Activated naive CD4-positive, alpha-beta T cell treated with anti-CD3 and anti-CD28 coated beads, Interleukin-2, amount 50 U/mL, for 16 hours (primary cell): ENCODE data around the gene ARID5B.

Source experiments
- DNase-seq: peaks from one replicate; pipeline ENCODE4 v3.0.0-alpha.2; 2020

Gene ARID5B

DNA sequence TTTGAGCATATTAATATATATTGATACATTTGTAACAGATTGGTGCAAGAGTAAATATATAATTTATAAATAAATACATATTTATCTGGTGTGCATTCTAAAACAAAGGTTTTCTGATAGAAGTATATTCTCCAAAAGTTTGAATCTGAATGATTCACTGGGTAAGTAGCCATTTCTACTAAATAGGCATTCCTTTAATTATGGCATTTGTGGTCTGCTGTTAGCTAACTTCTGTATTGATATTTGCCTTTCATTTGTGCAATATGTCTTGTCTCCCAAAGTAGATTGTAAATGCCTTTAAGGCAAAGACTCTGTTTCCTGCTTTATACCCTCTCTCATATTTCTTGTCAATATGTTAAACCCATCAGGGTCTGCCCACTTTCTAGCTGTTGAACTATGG, 11.1 kb upstream of the ARID5B start:
- DNase-seq: no peak

DNA sequence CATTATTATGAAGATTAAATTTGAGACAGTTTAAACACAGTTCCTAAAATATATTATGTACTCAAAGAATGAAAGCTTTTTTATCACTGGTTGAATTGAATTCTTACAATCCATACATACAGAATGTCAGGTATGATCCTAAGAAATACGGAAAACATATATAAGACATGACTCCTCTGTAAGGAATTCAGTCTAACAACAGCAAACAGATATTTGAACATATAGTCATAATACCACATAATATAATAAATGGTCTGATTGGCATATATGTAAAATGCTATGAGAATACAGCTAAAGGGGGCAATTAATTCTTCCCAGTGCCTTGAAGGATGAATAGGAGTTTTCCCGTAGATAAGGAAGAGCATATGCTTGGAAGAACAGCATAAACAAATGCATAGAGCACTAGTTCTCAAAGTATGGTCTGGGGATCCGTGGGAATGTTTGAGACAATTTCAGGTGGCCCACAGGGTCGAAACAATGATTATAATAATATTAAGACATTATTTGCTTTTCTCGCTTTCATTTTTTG, 10.6 kb upstream of the ARID5B start:
- no peak for DNase-seq

DNA sequence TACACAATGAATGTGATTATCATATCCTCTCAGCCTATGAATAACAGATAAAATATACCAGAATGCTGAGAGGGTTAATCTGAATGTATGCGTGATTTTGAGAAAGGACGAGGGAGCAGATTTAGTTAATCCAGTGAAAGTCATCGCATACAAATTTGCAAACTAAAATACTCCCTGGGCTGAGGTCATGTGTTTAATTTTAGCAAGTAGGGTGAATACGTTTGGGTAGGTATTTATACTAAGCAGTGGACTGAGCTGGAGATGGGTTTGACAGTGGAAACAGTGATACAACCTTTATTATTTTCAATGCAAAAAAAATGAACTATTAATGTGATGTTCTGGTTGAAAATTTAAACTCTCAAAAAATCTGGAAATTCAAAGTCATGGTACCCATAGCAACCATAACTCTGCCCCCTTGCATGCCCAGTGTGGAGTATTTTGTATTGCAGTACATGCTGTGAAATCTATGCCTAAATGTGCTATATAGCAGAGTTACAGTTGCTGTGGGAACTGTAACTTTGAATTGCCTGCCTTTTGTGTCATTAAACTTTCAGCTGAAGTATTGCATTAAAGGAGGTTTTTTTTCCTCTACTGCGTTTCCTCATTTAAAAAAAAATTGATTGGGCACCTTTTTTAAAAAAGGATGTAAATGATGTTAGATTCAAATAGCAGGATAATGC, 9.5 kb upstream of the ARID5B start:
- DNase-seq: no peak

DNA sequence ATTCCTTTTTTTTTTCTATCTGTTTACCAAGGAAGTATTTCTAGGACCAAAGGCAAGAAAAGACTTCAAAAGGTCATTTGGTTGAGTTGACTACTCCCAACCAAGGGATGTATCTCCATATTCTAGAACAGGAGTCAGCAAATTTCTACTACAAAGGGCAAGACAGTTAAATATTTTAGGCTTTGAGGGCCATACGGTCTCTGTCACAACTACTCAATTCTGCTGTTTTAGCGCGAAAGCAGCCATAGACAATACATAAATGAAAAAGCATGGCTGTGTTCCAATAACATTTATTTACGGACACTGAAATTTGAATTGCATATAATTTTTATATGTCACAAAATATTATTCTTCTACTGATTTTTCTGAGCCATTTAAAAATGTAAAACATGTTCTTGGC, 8.5 kb upstream of the ARID5B start:
- no peak for DNase-seq

DNA sequence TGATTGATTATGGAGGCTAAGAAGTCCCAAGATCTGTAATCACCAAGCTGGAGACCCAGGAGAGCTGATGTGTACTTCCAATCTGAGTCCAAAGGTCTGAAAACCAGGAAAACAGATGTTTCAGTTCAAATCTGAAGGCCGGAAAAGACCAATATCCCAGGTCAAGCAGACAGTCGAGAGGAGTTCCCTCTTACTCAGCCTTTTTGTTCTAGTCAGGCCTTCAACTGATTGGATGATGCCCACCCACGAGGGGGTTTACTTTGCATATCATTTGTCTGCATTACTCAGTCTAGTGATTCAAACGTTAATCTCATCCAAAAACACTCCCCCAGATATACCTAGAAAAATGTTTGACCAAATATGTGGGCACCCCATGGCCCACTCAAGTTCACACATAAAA, 7.4 kb upstream of the ARID5B start:
- DNase-seq: peak; percentile 19

DNA sequence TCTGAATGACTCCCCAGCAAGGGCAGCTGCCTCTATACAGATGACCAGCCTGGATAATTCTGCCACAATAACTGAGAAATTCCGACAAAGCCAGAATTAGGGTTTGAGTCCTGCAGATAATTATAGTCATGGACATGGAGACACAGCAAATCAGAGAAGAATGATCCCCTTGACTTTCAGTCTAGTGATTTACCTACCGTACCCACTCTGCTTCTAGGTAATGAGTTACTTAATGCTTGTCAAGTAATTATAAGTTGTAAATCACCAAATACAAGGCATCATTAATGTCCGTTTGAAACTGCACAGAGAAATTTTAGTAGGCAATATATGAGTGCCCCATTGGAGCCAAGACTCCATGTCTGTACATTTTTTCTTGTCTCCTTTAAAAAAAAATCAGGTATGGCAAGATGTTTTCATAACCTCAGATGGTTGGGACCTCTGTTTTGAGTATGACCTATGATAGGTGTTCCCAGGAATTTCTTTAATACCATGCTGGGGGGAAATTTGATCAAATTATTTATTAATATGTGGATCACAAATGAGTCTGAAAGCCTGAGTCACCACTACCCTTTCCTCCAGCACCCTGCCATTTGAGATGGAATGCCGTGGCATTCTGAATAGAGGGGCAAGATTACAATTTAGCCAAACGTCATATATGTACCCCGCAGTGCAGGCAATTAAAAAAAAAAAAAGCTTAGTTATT, 5.5 kb upstream of the ARID5B start:
- no peak for DNase-seq

DNA sequence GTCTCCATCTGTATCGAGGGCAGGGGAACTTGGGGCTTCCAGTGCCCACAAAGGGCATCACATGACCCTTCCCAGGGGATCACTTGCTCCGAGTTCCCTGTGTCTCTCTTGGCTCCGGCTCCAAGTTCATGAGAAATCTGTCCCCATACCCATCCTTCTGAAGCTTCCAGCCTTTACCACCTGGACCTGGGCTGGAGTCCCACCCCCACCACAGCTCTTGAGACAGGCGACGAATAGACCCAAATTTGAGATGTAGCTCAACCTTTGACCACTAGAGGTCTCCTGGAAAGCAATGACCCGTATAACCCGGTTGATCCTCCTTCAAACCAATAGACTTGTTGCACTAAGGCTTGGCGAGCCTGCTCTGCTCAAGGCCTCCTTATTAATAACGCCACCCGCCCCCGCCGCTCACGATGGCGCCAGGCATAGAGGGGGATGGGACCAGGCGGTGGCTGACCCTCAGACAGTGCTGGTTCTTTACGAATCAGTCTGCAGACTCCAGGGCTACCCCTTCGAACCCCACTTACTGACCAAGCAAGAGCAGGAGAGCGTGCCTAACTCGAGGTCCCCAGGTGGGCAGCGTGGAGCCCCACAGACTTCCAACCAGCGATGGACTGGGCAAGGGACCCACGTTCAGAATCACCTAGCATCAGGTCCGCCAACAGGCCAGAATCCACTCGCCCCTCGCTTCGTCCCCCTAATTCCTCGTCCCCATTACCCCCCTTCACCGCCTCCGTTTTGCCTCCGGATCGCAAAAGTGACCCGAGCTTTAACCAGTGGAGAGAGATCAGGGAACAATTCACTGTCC, 4.4 kb upstream of the ARID5B start:
- peak; percentile 46 for DNase-seq

DNA sequence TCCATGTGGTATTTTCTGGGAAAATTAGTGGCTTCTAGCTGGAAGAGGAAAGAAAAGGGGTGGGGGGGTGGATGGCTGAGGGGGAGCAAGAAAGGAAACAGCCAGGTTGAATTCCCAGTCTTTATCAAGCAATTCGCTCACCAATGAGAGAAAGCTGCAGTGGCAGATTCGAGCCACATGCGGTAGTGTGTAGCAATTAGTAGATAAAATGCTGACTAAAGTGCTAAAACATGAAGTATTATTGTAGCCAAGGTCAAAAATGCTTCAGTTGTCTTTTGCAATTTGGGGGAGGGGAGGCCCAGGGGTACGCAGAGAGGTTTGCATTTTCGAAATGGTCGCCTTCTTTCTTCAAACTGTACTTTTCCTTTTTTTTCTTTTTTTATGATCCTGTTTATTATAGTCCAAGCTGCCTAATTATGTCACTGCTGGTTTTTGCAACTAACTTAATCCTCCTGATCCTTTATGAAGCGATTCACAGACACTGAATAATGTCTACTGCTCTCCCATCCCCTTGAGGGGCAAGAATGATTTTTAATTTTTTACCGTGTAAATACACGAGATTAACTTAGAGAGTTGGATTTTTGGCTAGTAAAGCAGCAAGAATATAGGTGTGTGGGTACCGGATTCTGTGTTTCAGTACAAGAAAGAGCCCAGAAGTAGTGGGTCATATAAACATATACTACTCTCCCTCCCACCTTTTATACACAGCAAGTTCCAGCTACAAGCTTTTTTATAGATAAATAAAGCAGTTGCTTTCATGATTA, 3.6 kb upstream of the ARID5B start:
- peak; percentile 22 for DNase-seq

DNA sequence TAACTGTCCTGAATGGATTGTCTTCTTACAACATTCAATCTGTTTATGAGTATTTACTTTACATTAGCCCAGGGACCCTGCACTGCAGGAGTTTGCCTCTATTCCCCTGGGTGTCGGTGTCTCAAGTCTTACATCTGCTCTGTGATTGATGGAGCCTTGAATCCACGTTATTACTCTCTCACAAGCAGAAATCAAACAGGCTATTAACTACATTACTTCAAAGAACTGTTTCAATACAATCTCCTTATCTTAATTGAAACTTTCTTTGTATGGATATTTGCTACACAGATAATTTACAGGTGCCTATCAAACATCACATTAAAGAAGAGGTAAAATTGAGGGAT, 3.1 kb upstream of the ARID5B start:
- no peak for DNase-seq

DNA sequence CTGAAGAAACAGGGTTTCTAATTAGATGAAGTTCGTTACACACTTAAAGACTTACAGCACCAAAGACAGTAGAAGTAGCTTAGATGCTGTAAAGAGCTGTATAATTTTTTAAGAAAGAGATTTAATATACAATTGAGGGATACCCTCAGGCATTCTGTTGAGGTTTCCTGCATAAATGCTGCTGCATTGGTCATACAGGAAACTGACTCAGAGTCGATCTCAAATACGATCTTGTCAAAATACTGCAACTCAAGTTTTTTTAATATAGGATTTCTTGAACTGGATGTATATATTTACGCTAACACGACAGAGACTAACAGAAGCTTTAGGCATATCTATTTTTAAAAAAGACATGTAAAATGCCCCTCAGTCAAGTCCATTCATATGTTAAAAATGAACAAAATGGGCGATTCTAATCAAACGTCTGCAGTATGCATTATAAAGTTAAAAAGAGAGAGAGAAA, 2.4 kb upstream of the ARID5B start:
- DNase-seq: no peak

DNA sequence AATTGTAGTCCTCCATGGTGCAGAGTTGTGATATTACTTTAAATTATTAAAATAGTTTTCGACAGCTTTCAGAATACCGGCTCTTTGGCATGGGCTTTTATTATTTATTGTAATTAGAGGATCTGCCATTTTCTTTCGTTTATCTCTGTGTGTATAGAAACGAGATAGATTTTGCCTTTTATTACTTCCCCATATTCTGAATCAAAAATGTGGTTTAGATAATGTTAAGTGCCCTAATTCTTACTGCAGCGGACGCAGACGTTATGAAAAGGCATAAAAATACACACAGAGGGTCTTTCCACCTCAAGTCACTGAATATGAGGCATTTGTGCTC, 1.9 kb upstream of the ARID5B start:
- DNase-seq: no peak

DNA sequence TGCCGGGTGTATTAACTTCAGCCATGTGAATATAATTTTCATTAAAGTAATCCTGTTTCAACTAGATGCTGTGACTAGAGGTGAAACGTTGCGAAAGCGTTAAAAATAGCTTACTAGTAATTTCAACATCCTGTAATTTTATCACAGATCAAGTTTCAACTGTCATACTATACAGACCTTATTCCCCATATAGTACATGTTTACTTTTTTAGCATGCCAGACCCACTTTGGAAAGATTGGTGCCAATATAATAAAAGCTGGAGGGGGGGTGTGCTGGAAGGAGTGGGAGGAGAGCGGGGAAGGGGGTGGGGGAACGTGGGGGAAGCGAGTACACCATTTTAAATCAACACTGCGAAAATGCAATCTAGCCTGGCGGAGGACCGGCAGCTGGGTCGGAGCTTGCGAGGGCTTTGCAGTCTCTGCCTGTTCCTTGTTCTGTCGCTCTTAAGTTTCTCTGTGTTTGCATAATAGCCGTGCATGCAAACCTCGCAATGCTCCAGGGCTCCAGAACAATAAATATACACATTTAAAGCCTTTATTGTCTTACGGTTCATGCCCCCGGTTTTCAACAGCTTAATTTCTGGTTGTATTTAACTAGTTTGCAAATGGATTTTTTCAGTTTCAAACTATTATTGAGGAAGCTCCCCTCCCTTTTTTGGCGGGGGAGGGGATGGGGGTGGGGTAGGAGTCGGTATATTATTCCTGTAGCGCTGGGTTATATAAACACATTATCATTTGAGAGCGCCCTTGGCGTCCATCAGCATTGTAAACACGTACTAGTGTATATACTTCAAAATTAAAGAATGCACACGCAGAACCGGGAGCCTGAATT, 1.3 kb upstream of the ARID5B start:
- peak; percentile 65 for DNase-seq

DNA sequence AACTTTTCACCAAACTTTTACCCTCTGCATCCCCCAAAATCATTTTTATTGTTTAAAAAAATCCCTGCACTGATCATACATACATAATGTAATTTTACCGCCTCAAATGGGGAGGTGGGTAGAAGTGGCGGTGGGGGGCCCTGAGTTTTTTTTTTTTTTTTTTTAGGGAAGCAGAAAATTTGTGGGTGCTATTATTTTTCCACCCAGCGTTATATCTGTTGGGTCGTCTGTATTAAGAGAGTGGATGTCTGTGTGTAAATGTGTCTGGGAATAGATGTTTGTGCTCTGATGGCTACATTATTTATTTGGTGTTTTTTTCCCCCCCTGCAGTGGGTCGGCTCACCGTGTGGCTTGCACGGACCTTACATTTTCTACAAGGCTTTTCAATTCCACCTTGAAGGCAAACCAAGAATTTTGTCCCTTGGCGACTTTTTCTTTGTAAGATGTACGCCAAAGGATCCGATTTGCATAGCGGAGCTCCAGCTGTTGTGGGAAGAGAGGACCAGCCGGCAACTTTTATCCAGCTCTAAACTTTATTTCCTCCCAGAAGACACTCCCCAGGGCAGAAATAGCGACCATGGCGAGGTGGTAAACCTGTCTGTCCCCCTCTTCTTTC, 438 bp downstream of the ARID5B start:
- peak; percentile 12 for DNase-seq

DNA sequence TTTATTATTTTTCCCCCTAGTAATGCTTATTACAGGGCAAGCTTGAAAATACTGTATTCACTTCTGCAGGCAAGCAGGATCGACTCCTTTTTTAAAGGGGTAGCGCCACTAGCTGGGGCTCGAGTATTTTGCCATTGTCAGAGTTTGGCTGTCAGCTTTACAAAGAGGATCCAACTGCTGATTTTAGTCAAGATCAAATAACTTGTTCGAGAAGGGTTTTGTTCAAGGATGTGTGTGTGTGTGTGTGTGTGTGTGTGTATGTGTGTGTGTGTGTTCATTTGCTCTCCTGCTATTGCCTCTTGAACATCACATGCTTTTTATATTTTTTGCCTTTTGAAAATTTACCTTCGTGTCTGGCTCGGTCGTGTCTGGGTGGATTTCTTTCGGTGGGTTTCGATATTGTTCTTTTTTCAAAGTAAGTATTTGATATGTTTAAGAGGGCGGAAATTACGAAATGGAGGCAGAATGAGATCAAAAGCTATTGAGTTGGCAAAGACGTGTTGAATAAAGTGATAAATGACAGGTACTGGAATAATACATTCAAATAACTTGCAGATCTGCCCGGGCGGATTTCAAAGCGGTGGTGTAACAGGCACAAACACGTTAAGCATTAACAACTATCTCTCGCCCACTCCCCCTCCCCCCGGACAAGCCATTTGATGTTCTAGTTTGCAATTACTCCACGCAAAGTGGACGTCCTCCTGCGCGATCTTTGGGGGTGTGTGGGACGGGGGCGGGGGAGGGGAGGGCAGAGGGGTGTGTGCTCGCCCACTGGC, 1.1 kb downstream of the ARID5B start:
- DNase-seq: peak; percentile 85

DNA sequence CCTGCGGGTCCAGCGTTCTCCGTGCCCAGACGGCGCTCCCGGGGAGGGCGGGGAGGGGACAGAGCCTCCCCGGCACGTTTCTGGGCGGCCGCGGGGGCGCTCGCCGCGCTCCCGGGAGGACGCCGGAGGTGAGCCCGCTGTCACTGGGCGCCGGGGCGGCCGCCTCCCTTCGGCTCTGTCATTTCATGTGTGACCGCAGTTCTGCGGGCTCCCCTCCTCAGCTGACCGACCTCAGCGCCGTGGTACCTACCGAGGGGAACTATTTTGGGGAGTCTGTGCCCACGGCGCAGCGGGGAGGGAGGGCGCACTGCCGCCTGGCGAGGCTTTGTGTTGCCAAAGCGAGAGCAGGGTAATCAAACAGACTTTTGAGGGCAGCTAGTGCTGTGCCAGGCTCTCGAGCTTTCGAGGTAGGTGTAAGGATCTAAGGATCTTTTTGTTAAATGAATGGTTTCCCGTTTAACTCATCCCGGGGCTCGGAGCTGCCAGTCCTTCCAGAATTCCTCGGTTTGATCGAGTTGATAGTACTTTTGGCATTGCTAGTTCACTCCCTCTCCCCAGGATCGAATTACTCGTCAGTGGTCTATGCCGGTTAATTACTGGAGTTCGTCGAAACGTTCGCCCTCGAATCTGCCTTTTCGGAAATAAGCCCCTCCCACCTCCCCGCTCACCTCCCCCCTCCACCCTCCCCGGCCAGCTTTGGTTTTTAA, 1.9 kb downstream of the ARID5B start:
- peak; percentile 70 for DNase-seq

DNA sequence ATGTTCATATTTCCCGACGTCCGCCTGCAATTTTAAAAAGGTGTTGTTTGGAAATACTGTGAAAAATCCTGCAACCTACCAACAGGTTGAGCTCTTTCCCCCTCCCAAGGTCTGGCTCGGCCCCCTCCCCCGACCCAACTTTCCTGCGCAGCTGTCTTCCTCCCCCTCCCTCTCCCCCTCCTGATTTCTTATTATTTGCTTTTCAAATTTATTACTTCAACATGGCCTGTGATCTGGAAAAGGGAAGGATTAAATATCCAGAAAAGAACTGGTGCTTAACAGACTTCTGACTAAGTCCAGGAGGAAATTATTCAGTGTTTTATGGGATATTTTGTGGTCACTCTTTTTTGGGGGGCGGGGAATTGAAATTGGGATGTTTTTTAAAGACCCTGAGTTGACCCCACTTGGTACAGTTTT, 2.4 kb downstream of the ARID5B start:
- no peak for DNase-seq

DNA sequence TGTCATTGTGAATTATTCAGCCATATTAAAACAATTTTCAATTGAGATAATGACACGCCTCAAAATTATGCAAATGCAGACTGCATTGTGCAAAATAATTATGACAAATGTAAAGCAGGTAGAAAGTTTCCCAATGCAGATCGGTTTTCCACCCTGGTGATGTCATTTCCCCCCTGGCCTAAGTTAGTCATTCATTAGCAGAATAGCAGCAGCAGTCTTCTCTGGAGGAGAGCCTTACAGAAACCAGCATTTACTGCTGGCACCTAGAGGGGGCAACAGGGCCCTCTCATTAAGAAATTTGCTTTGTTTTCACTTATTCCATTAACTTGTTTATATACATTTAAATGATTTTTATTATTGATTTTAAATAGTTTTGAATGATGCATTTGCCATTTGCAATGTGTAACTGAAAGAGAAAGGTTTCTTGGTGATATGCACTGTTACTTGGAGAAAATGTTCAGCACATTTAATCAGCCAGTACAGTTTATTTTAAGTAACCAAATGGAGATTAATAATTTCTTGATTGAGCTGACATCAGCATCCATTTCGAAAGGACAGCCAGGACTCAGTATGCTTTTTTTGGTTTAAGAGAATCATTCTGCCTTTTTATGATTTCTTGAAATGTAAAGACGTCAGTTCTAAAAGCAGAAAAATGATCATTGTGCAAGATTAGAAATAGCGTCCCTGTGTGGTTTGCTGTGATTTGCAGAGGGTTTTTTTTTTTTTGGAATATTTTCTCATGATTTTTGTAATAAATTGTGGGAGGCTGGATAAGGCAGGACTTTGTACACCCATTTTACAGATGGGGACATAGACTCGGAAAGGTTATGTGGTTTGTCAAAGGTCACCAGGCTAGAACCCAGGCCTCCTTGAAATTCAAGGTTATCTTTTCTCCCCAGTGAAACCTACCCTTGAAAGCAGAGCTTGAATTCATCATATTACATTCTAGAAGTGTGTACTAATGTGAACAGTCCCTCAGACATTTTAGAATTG, 3.5 kb downstream of the ARID5B start:
- peak; percentile 63 for DNase-seq

DNA sequence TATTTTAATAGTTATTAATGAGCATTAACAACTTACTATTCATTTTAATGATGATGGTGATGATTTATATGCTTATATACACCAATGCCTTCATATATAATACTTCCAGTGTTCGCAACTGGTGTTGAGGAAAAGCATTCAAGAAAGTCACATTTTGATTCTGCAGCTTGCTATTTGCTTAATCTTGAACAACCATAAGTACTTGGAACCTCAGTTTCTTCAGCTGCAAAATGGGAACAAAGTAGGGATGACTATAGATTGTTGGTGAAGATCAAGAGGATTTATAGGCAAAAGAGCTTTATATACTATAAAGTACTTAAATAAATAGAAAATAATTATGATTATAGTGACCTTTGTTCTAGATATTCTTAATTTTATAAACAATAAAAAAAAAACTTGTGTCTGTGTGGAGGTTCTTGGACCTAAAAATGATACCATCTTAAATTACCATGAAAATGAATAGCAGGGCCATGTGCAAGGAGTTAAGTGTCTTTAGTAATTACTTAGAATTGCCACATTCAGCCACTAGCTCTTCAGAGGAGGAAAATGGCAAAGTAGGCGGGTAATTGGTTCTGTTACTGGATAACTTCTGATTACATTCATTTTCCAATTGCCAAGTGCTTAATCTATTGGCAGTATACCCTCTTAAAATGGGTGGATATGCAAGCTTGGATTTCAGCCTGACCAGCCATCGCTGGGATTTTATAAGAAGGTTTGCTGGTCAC, 4.5 kb downstream of the ARID5B start:
- DNase-seq: no peak
